ENCODE measurements around the gene ENO4. TPM values are rescaled to one million over a fixed set of nuclear protein-coding genes. Genes with fewer than 3 reads are reported as not detected.

The ENO4 gene
- total RNA-seq, 4 donors from 2014 or later: 0.44 to 1.8 (median 1.2) TPM

GRCh38 chr10:116853701-116854100, 4.4 kb downstream of the ENO4 start:
- Histone ChIP-seq H3K27ac (no peak overlapping the region), H3K9me3 (no peaks in the 10 kb centered on the region), H3K27me3 (no peaks in the 10 kb centered on the region), H3K4me3 (replicated peaks in 1 of 3) (no peak overlapping the region), H3K4me1 (peaks cover under 1 to 6% of the 10 kb centered on the region in 2 donors), H3K36me3 (no peaks in the 10 kb centered on the region)
- intact Hi-C loops (cut with DNase I): no loop called here
- no peak for DNase-seq
- no peak for TF ChIP-seq POLR2A (IDR thresholded peaks at IDR 0.05)
- TF ChIP-seq, protein P1, sequence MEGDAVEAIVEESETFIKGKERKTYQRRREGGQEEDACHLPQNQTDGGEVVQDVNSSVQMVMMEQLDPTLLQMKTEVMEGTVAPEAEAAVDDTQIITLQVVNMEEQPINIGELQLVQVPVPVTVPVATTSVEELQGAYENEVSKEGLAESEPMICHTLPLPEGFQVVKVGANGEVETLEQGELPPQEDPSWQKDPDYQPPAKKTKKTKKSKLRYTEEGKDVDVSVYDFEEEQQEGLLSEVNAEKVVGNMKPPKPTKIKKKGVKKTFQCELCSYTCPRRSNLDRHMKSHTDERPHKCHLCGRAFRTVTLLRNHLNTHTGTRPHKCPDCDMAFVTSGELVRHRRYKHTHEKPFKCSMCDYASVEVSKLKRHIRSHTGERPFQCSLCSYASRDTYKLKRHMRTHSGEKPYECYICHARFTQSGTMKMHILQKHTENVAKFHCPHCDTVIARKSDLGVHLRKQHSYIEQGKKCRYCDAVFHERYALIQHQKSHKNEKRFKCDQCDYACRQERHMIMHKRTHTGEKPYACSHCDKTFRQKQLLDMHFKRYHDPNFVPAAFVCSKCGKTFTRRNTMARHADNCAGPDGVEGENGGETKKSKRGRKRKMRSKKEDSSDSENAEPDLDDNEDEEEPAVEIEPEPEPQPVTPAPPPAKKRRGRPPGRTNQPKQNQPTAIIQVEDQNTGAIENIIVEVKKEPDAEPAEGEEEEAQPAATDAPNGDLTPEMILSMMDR (IDR thresholded peaks at IDR 0.05): no peak
- WGBS, 2 donors: 76 to 79% methylated on average over 4 of the region's 4 CpGs

DNA sequence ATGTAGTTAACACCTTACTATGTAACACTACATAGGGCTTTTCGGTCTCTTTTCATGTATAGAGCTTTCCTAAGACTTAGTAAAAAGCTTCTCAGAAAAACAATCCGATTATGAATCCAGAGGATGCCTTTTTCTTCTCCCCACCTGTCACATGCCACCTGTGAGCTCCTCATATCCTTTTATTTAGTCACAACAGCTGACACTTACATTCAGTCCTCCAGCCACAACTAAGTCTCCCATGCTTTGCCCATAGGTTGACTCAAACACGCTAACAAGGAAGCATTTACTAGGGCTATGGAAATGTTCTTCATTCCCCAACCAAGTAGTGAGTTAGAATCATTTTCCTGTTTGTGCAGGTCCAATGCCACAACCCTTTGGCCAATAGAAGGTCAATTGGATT, 7.9 kb downstream of the ENO4 start:
- Histone ChIP-seq H3K4me1 (no peaks in the 10 kb centered on the region), H3K36me3 (no peaks in the 10 kb centered on the region), H3K27ac (no peak overlapping the region), H3K27me3 (no peaks in the 10 kb centered on the region), H3K4me3 (replicated peaks in 1 of 3) (no peak overlapping the region), H3K9me3 (no peaks in the 10 kb centered on the region)
- WGBS, 2 donors: 91 to 97% methylated on average over 3 of the region's 3 CpGs
- intact Hi-C loops (cut with DNase I): no loop called here
- no peak for TF ChIP-seq POLR2A (IDR thresholded peaks at IDR 0.05)
- TF ChIP-seq, protein P1 (IDR thresholded peaks at IDR 0.05): no peak
- no peak for DNase-seq

- no peak overlapping the region for H3K4me3 ChIP-seq (replicated peaks in 1 of 3)
- H3K9me3 ChIP-seq: no peaks in the 10 kb centered on the region
- TF ChIP-seq, protein P1 (IDR thresholded peaks at IDR 0.05): no peak
- no peak for TF ChIP-seq POLR2A (IDR thresholded peaks at IDR 0.05)
- DNase-seq: no peak
- 71 to 78% methylated on average over 2 of the region's 2 CpGs for WGBS, 2 donors
- intact Hi-C loops (cut with DNase I): no loop called here
- no peaks in the 10 kb centered on the region for H3K4me1 ChIP-seq
- H3K36me3 ChIP-seq: no peaks in the 10 kb centered on the region
- no peak overlapping the region for H3K27ac ChIP-seq
- H3K27me3 ChIP-seq: no peaks in the 10 kb centered on the region
Observed at GRCh38 chr10:116861796-116862195, 12.5 kb downstream of the ENO4 start.

DNA sequence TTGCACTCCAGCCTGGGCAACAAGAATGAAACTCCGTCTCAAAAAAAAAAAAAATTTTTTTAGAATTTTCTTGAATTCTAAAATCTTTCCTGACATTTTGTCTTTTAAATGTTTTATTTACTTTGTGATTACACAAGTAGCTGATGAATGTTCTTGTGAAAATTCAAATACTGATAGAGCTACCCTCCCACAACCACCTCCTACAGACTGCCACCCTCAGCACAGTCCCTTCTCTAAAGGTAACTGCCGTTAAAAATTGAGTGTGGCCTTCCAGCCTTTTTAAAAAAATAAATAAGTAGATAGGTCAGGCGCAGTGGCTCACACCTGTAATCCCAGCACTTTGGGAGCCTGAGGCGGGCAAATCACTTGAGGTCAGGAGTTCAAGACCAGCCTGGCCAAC, 15.1 kb downstream of the ENO4 start:
- DNase-seq: no peak
- no peaks in the 10 kb centered on the region for H3K36me3 ChIP-seq
- no peaks in the 10 kb centered on the region for H3K27me3 ChIP-seq
- intact Hi-C loops (cut with DNase I): no loop called here
- no peaks in the 10 kb centered on the region for H3K9me3 ChIP-seq
- TF ChIP-seq, protein P1 (IDR thresholded peaks at IDR 0.05): no peak
- no peak for TF ChIP-seq POLR2A (IDR thresholded peaks at IDR 0.05)
- WGBS, 2 donors: 84 to 92% methylated on average over 4 of the region's 4 CpGs
- H3K4me1 ChIP-seq: no peaks in the 10 kb centered on the region
- H3K27ac ChIP-seq: no peak overlapping the region
- H3K4me3 ChIP-seq (replicated peaks in 1 of 3): no peak overlapping the region

GRCh38 chr10:116866066-116866465, 16.8 kb downstream of the ENO4 start:
- no peak for DNase-seq
- TF ChIP-seq, protein P1 (IDR thresholded peaks at IDR 0.05): no peak
- no peak for TF ChIP-seq POLR2A (IDR thresholded peaks at IDR 0.05)
- WGBS, 2 donors: 68 to 69% methylated on average over 2 of the region's 2 CpGs
- no peaks in the 10 kb centered on the region for H3K9me3 ChIP-seq
- H3K4me1 ChIP-seq: no peaks in the 10 kb centered on the region
- no peaks in the 10 kb centered on the region for H3K27me3 ChIP-seq
- no peak overlapping the region for H3K27ac ChIP-seq
- intact Hi-C loops (cut with DNase I): no loop called here
- no peaks in the 10 kb centered on the region for H3K36me3 ChIP-seq
- H3K4me3 ChIP-seq (replicated peaks in 1 of 3): no peak overlapping the region
